OCI-LY7 (cell line): ENCODE data around the gene MATR3. TPM values are rescaled to one million over a fixed set of nuclear protein-coding genes. Genes with fewer than 3 reads are reported as not detected.
A peak's percentile ranks its signal among the peaks of the same experiment; 100 is the strongest.

ENCODE experiments used
- BruUV-seq: library from RNA; stranded (reverse); fragments of 400-500 nt; replicated peaks from 2 replicates; lab custom pipeline; 2021; lab: Mats Ljungman, UMichigan
- CTCF ChIA-PET: fragments of 300-600 bp; sonication (Branson Sonifier 250); formaldehyde crosslinking; loops from one replicate; lab custom pipeline; 2022; ENCODE audit warnings: antibody characterized with exemption; ENCODE audit not compliant: unreplicated experiment; lab: Charles Lee
- POLR2A ChIA-PET: fragments of 300-600 bp; sonication (Branson Sonifier 250); formaldehyde crosslinking; loops from one replicate; lab custom pipeline; 2022; ENCODE audit warnings: antibody characterized with exemption; lab: Charles Lee
- DNase-seq: peaks from one replicate; pipeline ENCODE4 v3.0.0-alpha.2; 2015; ENCODE audit warnings: low spot score
- H2AFZ ChIP-seq: fragments of 200-600 bp; sonication (generic), shearing (Covaris generic); 2 replicates; pipeline ENCODE4 v1.6.1; 2014; ENCODE audit warnings: mild to moderate bottlenecking, antibody characterized with exemption, low read length, moderate library complexity
- H3K27ac ChIP-seq: fragments of 200-600 bp; sonication (generic); 2 replicates; pipeline ENCODE4 v1.5.1; 2014; ENCODE audit warnings: mixed run types, low read depth, mild to moderate bottlenecking, moderate library complexity, low read length, inconsistent platforms; ENCODE audit not compliant: poor library complexity, severe bottlenecking
- H3K36me3 ChIP-seq: fragments of 200-600 bp; sonication (generic); 2 replicates; pipeline ENCODE4 v1.6.1; 2014; ENCODE audit warnings: mild to moderate bottlenecking, antibody characterized with exemption, low read length, moderate library complexity, mixed read lengths; ENCODE audit not compliant: insufficient read depth
- H3K4me1 ChIP-seq: fragments of 200-600 bp; sonication (generic); 2 replicates; pipeline ENCODE4 v1.5.1; 2014; ENCODE audit warnings: mild to moderate bottlenecking, low read length; ENCODE audit not compliant: insufficient read depth, poor library complexity, severe bottlenecking
- H3K4me2 ChIP-seq: fragments of 200-600 bp; sonication (generic); 2 replicates; pipeline ENCODE4 v1.6.1; 2014; ENCODE audit warnings: mild to moderate bottlenecking, low read length
- H3K4me3 ChIP-seq: fragments of 200-600 bp; sonication (generic); 2 replicates; pipeline ENCODE4 v1.5.1; 2014; ENCODE audit warnings: mild to moderate bottlenecking, low read depth, low read length; ENCODE audit not compliant: poor library complexity, severe bottlenecking
- H3K79me2 ChIP-seq: fragments of 200-600 bp; sonication (generic); 2 replicates; pipeline ENCODE4 v1.6.1; 2016; ENCODE audit warnings: low read depth, mild to moderate bottlenecking, low read length, moderate library complexity, mixed read lengths; ENCODE audit not compliant: insufficient read depth
- H3K9me2 ChIP-seq: fragments of 200-600 bp; sonication (generic); 2 replicates; pipeline ENCODE4 v1.6.1; 2016; ENCODE audit warnings: mild to moderate bottlenecking, low read length, mixed read lengths; ENCODE audit not compliant: insufficient read depth
- H3K9me3 ChIP-seq: fragments of 200-600 bp; sonication (generic); 2 replicates; pipeline ENCODE4 v1.6.1; 2014; ENCODE audit warnings: mild to moderate bottlenecking, mixed run types, low read length, mixed read lengths
- H4K20me1 ChIP-seq: fragments of 200-600 bp; sonication (generic); 2 replicates; pipeline ENCODE4 v1.6.1; 2014; ENCODE audit warnings: mild to moderate bottlenecking, antibody characterized with exemption, low read length, moderate library complexity, mixed read lengths; ENCODE audit not compliant: insufficient read depth
- EZH2phosphoT487 ChIP-seq: fragments of 200-600 bp; sonication (generic); IDR thresholded peaks from 2 replicates; pipeline ENCODE4 v1.6.1; 2018; ENCODE audit warnings: low read depth, borderline replicate concordance, mild to moderate bottlenecking, mixed run types, antibody characterized with exemption, low read length, moderate library complexity, mixed read lengths
- intact Hi-C: fragments of 100-400 bp; cut with micrococcal nuclease; formaldehyde crosslinking; loops from one replicate; pipeline ENCODE4 v1.10.0; 2022; ENCODE audit not compliant: unreplicated experiment
- total RNA-seq, 2 experiments: library from RNA; depleted of rRNA in 1 of 2; stranded (reverse); fragments of >200 nt in 1 of 2; shearing (Covaris generic) in 1 of 2; gene quantifications; 2 replicates each; pipeline ENCODE4 v1.2.3, GENCODE V29; 2014 to 2022
- TF ChIP-seq, protein P1 (sequence below): fragments of 200-600 bp; sonication (generic); conservative IDR thresholded peaks from 2 replicates; pipeline ENCODE4 v1.5.1; 2014; ENCODE audit warnings: mild to moderate bottlenecking, antibody characterized with exemption, low read length, moderate library complexity, mixed read lengths

MATR3 gene
- total RNA-seq, 2 experiments from 2014 or later: 205 to 270 TPM

DNA sequence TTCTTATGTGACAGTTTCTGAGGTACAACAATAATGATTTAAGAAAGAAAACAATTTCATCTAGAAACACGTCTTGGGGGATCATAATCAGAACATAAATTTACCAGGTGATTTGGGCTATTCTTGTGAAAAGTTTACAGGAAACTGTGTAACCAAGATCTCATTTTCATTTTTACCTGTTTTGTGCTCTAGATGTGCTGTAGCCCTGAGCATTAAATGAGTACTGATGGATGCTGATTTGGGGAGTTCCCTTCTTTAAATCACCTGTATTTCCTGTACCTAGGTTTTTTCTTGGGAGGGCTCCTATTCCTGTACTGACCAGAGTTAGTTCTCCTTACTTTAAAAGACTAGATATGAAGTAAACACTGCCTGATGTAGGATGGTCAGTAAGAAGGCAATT lies 12.7 kb downstream of the MATR3 start:
- BruUV-seq: no TSS peak
- no peak overlapping the region for H3K27ac ChIP-seq
- ChIA-PET POLR2A (interaction anchor here (0.7 to 1.7 kb wide), 5 partner anchors 10 to 85 kb away, joined by 3 to 5 read pairs (median 4); partner anchors contain the start of gene MATR3), CTCF (no interaction called here)
- no peaks in the 10 kb centered on the region for H3K9me2 ChIP-seq
- H3K4me1 ChIP-seq: peaks cover 79% of the 10 kb centered on the region
- peaks cover 82% of the 10 kb centered on the region for H3K36me3 ChIP-seq
- no peak overlapping the region for H3K4me3 ChIP-seq
- H2AFZ ChIP-seq: no peak overlapping the region
- peaks cover 100% of the 10 kb centered on the region for H3K79me2 ChIP-seq
- H3K4me2 ChIP-seq: peak overlapping the region; percentile 56
- TF ChIP-seq, protein P1, sequence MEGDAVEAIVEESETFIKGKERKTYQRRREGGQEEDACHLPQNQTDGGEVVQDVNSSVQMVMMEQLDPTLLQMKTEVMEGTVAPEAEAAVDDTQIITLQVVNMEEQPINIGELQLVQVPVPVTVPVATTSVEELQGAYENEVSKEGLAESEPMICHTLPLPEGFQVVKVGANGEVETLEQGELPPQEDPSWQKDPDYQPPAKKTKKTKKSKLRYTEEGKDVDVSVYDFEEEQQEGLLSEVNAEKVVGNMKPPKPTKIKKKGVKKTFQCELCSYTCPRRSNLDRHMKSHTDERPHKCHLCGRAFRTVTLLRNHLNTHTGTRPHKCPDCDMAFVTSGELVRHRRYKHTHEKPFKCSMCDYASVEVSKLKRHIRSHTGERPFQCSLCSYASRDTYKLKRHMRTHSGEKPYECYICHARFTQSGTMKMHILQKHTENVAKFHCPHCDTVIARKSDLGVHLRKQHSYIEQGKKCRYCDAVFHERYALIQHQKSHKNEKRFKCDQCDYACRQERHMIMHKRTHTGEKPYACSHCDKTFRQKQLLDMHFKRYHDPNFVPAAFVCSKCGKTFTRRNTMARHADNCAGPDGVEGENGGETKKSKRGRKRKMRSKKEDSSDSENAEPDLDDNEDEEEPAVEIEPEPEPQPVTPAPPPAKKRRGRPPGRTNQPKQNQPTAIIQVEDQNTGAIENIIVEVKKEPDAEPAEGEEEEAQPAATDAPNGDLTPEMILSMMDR: no peak
- TF ChIP-seq EZH2phosphoT487: no peak
- no peak for DNase-seq
- no peaks in the 10 kb centered on the region for H3K9me3 ChIP-seq
- intact Hi-C loops: no loop called here
- peaks cover 89% of the 10 kb centered on the region for H4K20me1 ChIP-seq

DNA sequence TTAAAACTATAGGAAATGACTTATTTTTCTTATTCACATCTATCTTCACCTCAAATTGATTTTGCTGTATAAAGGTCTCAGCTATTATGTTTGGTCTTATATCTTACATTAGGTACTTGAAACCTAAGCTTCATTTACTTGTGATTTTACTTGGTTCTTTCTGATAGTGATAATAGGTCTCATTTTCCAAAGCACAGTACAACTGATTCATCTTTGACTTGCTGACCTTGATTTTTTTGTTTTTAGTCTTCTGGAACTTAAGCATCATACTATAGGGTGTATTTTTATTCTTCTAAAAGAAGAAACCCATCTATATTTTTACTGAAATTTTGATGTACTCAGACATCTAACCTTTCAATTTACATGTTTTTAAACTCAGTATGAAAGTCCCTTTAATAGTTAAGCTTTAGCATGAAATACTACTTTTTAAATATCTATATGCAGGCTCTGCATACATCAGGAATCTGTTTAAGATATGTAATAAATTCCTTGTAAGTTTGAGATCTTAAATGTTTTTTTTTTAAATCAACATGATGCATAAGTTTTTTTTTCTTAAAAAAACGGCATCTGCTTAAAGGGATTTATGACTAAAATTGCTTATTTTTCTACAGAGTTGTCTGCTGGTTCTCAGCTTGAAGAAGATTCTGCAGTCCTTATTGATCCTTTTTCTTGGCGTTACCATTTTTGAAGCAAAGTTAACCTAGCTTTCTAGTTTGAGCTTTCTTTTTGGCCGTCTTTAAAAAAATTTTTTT lies 13.3 kb downstream of the MATR3 start:
- intact Hi-C loops: no loop called here
- Histone ChIP-seq H3K36me3 (peaks cover 81% of the 10 kb centered on the region), H3K4me3 (no peak overlapping the region)

More for the DNA sequence above, 13.3 kb downstream of the MATR3 start:
- Histone ChIP-seq H4K20me1 (peaks cover 85% of the 10 kb centered on the region), H3K27ac (no peak overlapping the region), H3K9me2 (no peaks in the 10 kb centered on the region), H2AFZ (no peak overlapping the region), H3K79me2 (peaks cover 100% of the 10 kb centered on the region), H3K9me3 (no peaks in the 10 kb centered on the region), H3K4me2 (peak overlapping the region; percentile 56; the same call in 1 of the 2 replicates), H3K4me1 (peaks cover 73% of the 10 kb centered on the region)
- ChIA-PET POLR2A (interaction anchor here (0.6 to 1.7 kb wide), 7 partner anchors 11 to 84 kb away, joined by 3 to 9 read pairs (median 4); partner anchors contain the start of gene MATR3), CTCF (interaction anchor here (0.8 kb wide), 1 partner anchor 56 kb away, joined by 3 read pairs; no protein-coding TSS in a partner anchor)
- BruUV-seq: no TSS peak
- TF ChIP-seq, protein P1: no peak
- no peak for TF ChIP-seq EZH2phosphoT487
- no peak for DNase-seq
